Mesenteric fat pad (tissue), 1 donor: ENCODE measurements around the gene VCPKMT. TPM values are rescaled to one million over a fixed set of nuclear protein-coding genes. Genes with fewer than 3 reads are reported as not detected.
"Not testable (repeated sequence)": the region's sequence is repeated elsewhere in the genome, so short reads cannot be mapped to it uniquely, and the experiment has no call there.

Experiments
- DNase-seq: peaks from one replicate; pipeline ENCODE4 v3.0.0-alpha.2; 2020; ENCODE audit warnings: low spot score
- total RNA-seq: library from RNA; stranded (reverse); fragmentation: NEBNext Ultra II Directional; extraction: Animal tissue kit (Norgen Biotek cat#: 25700); gene quantifications from one replicate; pipeline ENCODE4 v1.2.1, GENCODE V29; 2021
- donor health status: DM: yes; HTN: yes; CAD: no.

VCPKMT gene
- total RNA-seq, 1 donor from 2014 or later = 5.8 TPM

DNA sequence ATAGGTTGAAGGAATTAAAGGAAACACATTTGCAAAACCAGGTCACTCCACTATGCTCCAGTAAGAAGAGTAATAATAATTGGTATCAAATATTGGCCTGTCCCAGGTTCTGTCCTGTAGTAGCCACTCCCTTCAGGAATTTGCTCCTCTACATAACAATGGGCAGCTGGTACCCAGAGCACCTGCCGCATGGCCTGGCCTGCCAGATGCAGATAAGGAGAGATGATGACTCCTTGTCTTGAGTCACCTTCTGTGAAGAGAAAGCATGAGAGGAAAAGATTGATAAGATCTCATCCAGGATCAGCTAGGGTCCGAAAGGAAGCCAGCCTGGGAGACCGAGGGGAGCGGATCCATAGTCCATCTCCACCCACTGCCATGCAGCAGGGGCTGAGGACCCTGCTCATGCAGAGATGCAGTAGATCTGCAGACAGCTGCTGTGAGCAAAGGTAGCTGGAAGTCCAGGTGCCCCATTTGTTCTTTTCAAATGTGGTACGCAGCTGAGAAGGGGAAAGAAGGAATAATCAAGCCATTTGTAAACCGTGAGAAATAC lies 24.3 kb downstream of the VCPKMT start:
- no peak for DNase-seq

DNA sequence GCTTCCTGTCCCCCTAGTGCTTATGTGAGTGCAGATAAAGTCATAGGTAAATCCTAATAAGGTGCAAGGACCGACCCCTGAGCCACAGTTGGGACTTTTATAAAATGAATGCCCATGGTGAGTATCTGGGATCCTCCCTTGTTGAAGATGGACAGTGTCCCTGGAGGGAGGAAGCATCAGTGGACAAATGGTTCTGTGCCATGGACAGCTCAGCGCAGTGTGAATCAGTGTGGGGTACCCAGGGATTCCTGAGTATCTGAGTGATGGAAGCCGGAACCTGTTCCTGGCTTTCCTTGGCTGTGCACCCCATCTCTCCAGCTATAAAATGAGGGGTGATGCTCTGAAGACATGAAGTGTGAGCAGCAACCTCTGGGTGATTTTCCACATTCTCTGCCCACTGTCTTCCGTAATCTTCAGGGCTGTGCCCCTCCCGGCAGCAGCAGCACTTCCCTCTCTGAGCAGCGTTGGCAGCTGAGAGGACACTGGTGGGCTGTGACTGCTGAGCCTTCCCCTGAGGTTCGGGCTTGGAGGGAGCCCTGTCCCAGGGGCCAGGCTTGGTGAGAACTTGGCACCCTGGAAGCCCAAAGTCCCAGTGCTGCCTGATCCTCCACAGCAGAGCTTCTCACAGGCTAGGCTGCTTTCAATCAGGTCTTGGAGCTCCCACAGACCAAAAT lies 25.0 kb downstream of the VCPKMT start:
- DNase-seq = no peak

GRCh38 chr14:50089208-50089607 lies 27.2 kb downstream of the VCPKMT start:
- no peak for DNase-seq

- no peak for DNase-seq
Observed at GRCh38 chr14:50088731-50089130, 27.6 kb downstream of the VCPKMT start.

DNA sequence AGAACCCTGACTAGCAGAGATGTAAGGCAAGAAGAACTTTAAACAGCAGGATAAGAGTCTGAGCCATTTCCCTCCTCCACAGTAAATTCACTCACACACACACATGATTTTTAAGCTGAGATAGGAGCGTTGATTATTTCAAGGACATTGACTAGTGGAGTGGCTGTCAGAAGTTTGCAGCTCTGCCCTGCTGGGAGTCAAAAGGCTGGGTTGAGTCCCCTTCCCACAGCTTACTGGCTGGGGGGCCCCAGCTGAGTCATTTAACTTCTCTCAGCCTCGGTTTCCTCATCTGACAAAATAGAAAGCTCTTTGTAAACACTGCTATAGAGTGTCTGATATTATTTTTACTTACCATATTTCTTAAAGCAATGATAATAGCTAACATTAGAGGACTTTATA lies 28.3 kb downstream of the VCPKMT start:
- DNase-seq = no peak

DNA sequence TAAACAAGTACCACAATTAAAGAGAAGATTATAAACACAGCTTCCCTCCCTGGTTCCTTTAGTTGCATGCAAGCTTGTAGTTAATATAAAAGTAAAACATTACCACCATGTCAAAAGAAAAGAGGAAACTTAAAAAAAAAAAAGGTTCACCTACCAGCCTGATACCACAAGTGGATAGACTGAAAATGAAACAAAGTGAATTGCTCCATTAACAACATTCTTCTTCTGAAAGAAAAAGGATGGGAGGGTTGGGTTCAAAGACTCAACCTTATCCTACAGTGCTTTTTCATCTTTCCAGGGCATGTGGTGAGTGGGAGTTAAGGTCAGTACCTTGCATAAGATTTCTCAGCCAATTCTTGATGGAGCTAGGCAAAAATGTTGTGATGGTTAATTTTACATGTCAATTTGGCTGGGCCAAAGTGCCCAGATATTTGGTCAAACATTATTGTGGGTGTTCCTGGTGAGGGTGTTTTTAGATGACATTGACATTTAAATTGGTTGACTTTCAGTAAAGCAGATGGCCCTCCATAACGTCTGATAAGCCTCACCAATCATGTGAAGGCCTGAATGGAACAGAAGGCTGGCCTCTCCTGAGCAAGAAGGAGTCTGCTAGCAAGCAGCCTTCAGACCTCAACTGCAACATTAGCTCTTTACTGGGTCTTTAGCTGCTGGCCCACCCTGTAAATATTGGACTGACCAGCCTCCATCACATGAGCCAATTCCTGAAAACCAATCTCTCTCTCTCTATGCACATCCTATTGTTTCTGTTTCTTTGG lies 28.8 kb downstream of the VCPKMT start:
- no peak for DNase-seq

DNA sequence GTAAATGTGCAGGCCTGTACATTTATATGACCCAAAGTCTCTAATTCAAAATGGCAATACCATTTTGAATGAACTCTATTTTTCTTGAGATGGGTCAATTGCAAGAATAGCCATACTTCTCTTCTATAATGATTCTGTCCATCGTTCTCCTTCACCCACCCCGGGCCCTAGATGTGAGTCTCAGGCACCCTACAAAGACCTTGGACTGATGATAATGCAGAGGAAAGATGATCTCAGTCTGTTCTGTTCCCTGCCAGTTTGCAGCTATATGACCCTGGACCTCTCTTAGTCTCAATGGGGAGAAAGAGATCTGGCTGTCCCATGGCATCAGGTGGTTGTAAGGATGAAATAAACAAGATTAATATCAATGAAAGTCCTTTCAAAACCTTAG lies 30.1 kb downstream of the VCPKMT start:
- DNase-seq = no peak

DNA sequence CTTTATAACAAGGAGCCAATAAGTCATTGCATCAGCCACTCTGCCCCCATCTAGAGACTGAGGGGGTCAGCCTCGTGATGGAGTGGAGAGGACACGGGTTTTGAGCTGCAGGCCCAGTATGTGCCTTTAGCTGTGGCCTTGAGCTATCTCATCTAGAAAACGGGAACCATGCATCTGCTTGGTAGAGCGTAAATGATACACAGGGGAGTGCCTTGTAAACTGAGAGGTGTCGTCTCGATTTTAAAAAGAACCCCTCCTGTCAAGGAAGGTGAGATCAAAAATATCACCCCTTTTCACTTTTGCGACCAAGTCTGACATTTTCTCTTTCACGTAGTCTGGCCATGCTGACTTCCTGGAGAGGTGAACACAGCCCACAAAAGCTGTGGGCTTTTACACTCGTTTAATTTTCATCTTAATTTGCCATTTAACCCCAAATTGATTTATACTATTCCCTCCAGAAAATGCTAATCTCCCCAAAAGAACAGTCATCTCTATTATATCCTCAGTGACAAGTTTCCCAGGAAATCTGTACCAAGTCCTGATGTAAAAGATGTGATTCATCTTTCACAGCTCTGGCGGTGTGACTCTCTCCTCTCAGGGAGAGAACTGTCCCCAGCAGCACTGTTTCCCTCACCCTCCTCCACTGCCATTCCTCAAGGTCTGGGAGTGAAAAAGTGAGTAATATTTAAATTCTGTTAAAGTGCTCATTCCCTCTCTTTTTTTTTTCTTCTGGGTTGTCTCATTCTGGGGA lies 30.6 kb downstream of the VCPKMT start:
- no peak for DNase-seq

DNA sequence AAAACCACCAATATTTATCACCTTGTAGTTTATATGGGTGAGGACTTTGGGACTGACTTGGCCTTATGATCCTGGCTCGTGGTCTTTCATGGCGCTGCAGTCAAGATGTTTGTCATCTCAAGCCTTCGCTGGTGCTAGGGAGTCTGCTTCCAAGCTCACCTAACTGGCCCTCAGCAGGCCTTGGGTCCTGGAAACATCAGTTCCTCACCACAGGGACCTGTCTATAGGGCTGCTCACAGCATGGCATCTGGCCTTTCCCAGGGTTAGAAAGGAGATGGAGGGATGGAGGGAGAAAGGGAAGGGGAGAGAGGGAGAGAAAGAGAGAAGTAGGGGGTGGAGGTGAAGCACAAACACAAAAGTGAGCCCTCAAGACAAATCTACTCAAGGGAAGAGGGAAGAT lies 31.7 kb downstream of the VCPKMT start:
- no peak for DNase-seq

DNA sequence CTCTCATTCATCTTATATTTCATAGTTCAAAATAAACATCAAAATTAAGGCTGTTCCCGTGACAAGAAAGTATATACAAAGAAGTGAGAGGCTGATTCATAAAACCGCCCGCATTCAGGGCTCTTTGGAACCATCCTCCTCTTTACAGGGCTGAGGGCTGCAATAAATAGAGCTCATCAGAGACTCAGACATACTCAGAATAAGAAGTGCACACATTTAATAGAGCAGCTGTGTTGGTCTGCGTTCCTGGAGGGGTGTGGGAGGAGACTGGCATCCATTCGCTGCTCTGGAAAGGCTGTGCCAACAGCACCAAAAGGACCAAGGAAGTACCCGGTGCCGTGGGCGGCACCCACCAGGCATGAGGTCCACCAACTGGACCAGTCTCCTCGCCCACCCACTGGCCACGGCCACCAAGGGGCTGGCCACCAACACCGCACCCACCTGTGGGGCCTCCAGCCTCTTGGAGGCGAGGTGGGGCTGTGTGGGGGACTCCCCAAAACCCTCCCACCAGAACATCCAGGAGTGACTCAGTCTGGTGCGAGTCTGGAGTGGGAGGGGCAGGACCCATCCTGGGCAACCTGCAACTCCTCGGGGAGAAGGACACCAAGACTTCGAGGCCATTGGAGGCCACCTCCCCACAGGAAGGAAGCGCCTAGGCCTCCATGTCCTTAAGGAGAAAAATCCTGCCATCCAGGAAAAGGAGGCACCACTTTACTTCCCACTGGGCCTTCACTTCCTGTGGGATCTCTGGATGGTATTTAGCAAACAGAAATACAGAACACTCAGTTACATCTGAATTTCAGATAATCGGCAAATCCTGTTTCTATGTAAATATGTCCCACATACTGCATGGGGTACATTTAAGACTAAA lies 32.7 kb downstream of the VCPKMT start:
- no peak for DNase-seq

DNA sequence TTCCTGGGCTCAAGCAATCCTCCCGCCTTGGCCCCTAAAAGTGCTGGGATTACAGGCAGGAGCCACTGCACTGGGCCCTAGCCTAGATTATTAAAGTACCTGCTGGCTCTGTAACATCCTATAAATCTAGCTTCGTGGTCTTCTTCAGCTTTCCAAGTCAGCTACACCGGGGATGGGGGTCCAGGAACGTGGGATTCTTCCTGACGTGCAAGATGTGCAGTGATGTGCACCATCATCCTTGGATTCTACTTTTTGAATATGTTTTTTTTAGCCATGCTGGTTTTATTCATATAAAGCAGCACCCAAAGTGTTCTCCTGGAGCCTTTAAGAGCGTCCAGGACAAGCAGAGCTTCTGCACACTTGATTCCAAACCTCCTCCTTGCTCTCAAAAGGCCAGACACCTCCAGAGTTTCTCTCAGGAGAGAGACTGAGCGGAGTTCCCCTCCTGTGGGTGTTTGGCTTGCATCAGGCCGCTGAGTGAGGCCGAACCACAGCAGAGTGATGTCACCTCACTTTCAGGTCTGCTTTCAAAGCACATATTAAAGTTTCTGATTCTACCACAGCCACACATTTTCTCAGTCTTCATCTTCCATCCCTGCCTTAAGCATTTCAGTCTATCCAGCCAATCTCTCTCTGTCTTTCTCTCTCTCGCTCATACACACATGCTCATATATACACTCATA lies 33.4 kb downstream of the VCPKMT start:
- no peak for DNase-seq

DNA sequence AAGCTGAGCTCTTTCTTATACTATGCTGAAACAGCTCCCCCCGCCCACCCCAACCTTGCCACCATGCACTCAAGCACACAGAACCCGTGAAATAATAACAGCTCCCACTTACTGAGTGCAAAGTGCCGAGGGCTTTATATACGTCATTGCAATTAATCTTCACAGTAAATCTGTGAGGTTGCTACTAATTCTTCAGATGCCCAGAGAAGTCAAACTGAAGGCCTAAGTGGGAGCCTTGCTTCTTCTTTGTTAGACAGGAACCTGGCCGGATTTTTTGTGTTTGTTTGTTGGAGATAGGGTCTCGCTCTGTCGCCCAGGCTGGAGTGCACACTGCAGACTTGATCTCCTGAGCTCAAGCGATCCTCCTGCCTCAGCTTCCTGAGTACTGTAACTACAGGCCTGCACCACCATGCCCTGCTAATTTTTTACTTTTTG lies 34.0 kb downstream of the VCPKMT start:
- DNase-seq = no peak

DNA sequence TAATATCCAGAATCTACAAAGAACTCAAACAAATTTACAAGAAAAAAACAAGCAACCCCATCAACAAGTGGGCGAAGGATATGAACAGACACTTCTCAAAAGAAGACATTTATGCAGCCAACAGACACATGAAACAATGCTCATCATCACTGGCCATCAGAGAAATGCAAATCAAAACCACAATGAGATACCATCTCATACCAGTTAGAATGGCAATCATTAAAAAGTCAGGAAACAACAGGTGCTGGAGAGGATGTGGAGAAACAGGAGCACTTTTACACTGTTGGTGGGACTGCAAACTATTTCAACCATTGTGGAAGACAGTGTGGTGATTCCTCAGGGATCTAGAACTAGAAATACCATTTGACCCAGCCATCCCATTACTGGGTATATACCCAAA lies 37.3 kb downstream of the VCPKMT start:
- not testable (repeated sequence) for DNase-seq

- DNase-seq = not testable (repeated sequence)
Observed at GRCh38 chr14:50073663-50074062, 42.7 kb downstream of the VCPKMT start.

- DNase-seq = no peak
Observed at GRCh38 chr14:50072395-50072794, 44.0 kb downstream of the VCPKMT start.

- DNase-seq = no peak
Observed at GRCh38 chr14:50070840-50071548, 45.4 kb downstream of the VCPKMT start.

DNA sequence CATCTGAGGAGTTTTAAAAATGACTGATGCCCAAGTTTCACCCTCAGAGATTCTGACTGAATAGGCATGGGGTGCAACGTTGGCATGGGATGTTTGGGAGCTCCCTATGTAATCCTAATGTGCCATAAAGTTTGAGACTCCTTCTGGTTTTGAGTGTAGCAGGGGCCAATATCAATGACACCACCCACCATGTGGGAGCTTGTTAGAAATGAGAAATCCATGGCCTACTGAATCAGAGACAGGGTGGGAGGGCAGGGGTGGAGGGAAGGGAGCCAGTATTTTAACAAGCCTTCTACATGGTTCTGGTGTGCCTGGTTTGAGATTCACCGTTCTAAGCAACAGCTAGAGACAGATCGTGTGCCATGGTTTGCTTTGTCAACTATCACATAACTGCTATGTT lies 46.1 kb downstream of the VCPKMT start:
- no peak for DNase-seq

DNA sequence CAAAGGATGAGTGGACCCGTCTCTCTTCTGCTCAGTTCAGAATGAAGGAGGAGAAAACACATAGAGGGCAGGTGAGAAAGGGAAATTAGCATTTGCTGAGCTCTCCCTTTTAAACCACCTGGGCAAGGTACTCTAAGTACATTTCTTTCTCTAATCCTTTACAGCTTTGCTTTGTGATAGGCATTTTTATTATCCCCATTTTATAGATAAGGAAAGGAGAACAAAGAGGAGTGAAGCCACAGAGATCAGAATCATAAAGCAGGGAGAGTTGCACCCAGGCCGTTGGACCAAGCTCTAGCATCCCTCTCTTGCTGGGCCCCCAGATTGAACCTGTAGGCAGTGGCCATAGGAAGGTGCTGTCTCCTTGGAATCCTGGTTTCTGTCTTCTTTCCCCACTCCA lies 47.0 kb downstream of the VCPKMT start:
- no peak for DNase-seq

- no peak for DNase-seq
Observed at GRCh38 chr14:50068496-50068895, 47.9 kb downstream of the VCPKMT start.
